Measurements from ENCODE around the gene CBY2. TPM values are rescaled to one million over a fixed set of nuclear protein-coding genes. Genes with fewer than 3 reads are reported as not detected.
"Not testable (repeated sequence)": the region's sequence is repeated elsewhere in the genome, so short reads cannot be mapped to it uniquely, and the experiment has no call there.

CBY2 gene
- total and polyA plus RNA-seq, 4 experiments from 2014 or later, result 0.61 to 0.64 (median 0.61) TPM; not detected in 1

- peak in 3 of 5 donors; percentile 11 to 17 (median 12) for DNase-seq
- intact Hi-C loops (cut with micrococcal nuclease); H3K4me1 ChIP-seq (ENCODE audit: insufficient read depth, low read length); H3K36me3 ChIP-seq (ENCODE audit: insufficient read depth, low read length); H3K27ac ChIP-seq (ENCODE audit: low read depth, low read length); H3K4me3 ChIP-seq (ENCODE audit: low read length in 2 of 2); H3K36me3 Mint-ChIP-seq; H3K27me3 Mint-ChIP-seq; H3K9me3 ChIP-seq (ENCODE audit: control insufficient read depth in 1 of 2, low read length in 2 of 2); H3K27me3 ChIP-seq (ENCODE audit: insufficient read depth, low read length); H3K9me3 Mint-ChIP-seq: not testable (repeated sequence)
- peaks cover 3 to 18% (median 8%) of the 10 kb centered on the region in 4 donors for H3K4me1 Mint-ChIP-seq
- ChIA-PET POLR2A (ENCODE audit: partially characterized antibody) (interaction anchor here (1.3 kb wide), 1 partner anchor 14 kb away, joined by 6 read pairs; no protein-coding TSS in a partner anchor), CTCF (ENCODE audit: partially characterized antibody) (interaction anchor here (1.4 kb wide), 1 partner anchor 15 kb away, joined by 5 read pairs; no protein-coding TSS in a partner anchor)
- H3K27ac Mint-ChIP-seq, result peak overlapping the region in 6 of 7 donors; percentile 8 to 86 (median 74)
- peak overlapping the region; percentile 41 to 62 (median 48) for H3K4me3 Mint-ChIP-seq
Measured at GRCh38 chr13:45669626-45670025, 32.5 kb upstream of the CBY2 start.

GRCh38 chr13:45670189-45670885 lies 31.8 kb upstream of the CBY2 start:
- peaks cover 9% of the 10 kb centered on the region for H3K4me1 ChIP-seq (ENCODE audit: insufficient read depth, low read length)
- Mint-ChIP-seq H3K36me3 (no peaks in the 10 kb centered on the region), H3K27me3 (peaks cover 0 to 2% of the 10 kb centered on the region in 2 donors), H3K4me3 (peak overlapping the region in 6 of 8 donors; percentile 41 to 62 (median 55)), H3K9me3 (peaks cover 0 to 8% (median 3%) of the 10 kb centered on the region in 8 donors), H3K4me1 (peaks cover 3 to 18% (median 8%) of the 10 kb centered on the region in 4 donors), H3K27ac (peak overlapping the region; percentile 6 to 86 (median 72))
- H3K36me3 ChIP-seq (ENCODE audit: insufficient read depth, low read length), result no peaks in the 10 kb centered on the region
- H3K4me3 ChIP-seq (ENCODE audit: low read length in 2 of 2), result no peak overlapping the region
- DNase-seq, result no peak
- no peak overlapping the region for H3K27ac ChIP-seq (ENCODE audit: low read depth, low read length)
- H3K27me3 ChIP-seq (ENCODE audit: insufficient read depth, low read length), result no peaks in the 10 kb centered on the region
- CTCF ChIA-PET (ENCODE audit: partially characterized antibody), result interaction anchor here (0.7 to 1.4 kb wide), 2 partner anchors 12 to 14 kb away, joined by 4 to 5 read pairs; no protein-coding TSS in a partner anchor
- POLR2A ChIA-PET (ENCODE audit: partially characterized antibody), result interaction anchor here (1.3 kb wide), 1 partner anchor 13 kb away, joined by 6 read pairs; no protein-coding TSS in a partner anchor
- no peaks in the 10 kb centered on the region for H3K9me3 ChIP-seq (ENCODE audit: control insufficient read depth in 1 of 2, low read length in 2 of 2)
- intact Hi-C loops (cut with micrococcal nuclease), result no loop called here

- Mint-ChIP-seq H3K27ac (no peak overlapping the region), H3K4me1 (peaks cover 3 to 6% (median 5%) of the 10 kb centered on the region in 4 donors), H3K9me3 (peaks cover 0 to 3% (median under 1%) of the 10 kb centered on the region in 8 donors), H3K36me3 (no peaks in the 10 kb centered on the region), H3K27me3 (no peaks in the 10 kb centered on the region), H3K4me3 (no peak overlapping the region)
- H3K9me3 ChIP-seq (ENCODE audit: control insufficient read depth in 1 of 2, low read length in 2 of 2), result no peaks in the 10 kb centered on the region
- CTCF ChIA-PET (ENCODE audit: partially characterized antibody), result no interaction called here
- H3K36me3 ChIP-seq (ENCODE audit: insufficient read depth, low read length), result no peaks in the 10 kb centered on the region
- no peak for DNase-seq
- H3K4me3 ChIP-seq (ENCODE audit: low read length in 2 of 2), result no peak overlapping the region
- no peak overlapping the region for H3K27ac ChIP-seq (ENCODE audit: low read depth, low read length)
- intact Hi-C loops (cut with micrococcal nuclease), result no loop called here
- H3K27me3 ChIP-seq (ENCODE audit: insufficient read depth, low read length), result no peaks in the 10 kb centered on the region
- POLR2A ChIA-PET (ENCODE audit: partially characterized antibody), result no interaction called here
- peaks cover 9% of the 10 kb centered on the region for H3K4me1 ChIP-seq (ENCODE audit: insufficient read depth, low read length)
Measured at GRCh38 chr13:45674908-45675307, 27.2 kb upstream of the CBY2 start.

GRCh38 chr13:45678282-45678681 lies 23.8 kb upstream of the CBY2 start:
- DNase-seq, result no peak
- Histone ChIP-seq H3K4me3 (ENCODE audit: low read length in 2 of 2) (no peak overlapping the region), H3K4me1 (ENCODE audit: insufficient read depth, low read length) (no peaks in the 10 kb centered on the region), H3K27ac (ENCODE audit: low read depth, low read length) (no peak overlapping the region), H3K27me3 (ENCODE audit: insufficient read depth, low read length) (no peaks in the 10 kb centered on the region), H3K36me3 (ENCODE audit: insufficient read depth, low read length) (no peaks in the 10 kb centered on the region), H3K9me3 (ENCODE audit: control insufficient read depth in 1 of 2, low read length in 2 of 2) (no peaks in the 10 kb centered on the region)
- no peaks in the 10 kb centered on the region for H3K4me1 Mint-ChIP-seq
- H3K27me3 Mint-ChIP-seq, result no peaks in the 10 kb centered on the region
- POLR2A ChIA-PET (ENCODE audit: partially characterized antibody), result no interaction called here
- H3K27ac Mint-ChIP-seq, result no peak overlapping the region
- CTCF ChIA-PET (ENCODE audit: partially characterized antibody), result no interaction called here
- H3K4me3 Mint-ChIP-seq, result no peak overlapping the region
- H3K36me3 Mint-ChIP-seq, result no peaks in the 10 kb centered on the region
- H3K9me3 Mint-ChIP-seq, result no peaks in the 10 kb centered on the region
- intact Hi-C loops (cut with micrococcal nuclease), result no loop called here

- intact Hi-C loops (cut with micrococcal nuclease), result no loop called here
Measured at GRCh38 chr13:45681113-45681512, 21.0 kb upstream of the CBY2 start.

GRCh38 chr13:45682494-45683008 lies 19.6 kb upstream of the CBY2 start:
- CTCF ChIA-PET (ENCODE audit: partially characterized antibody), result interaction anchor here (1.1 to 3.3 kb wide), 2 partner anchors 12 to 59 kb away, joined by 4 to 42 read pairs; no protein-coding TSS in a partner anchor
- H3K36me3 Mint-ChIP-seq, result no peaks in the 10 kb centered on the region
- H3K9me3 ChIP-seq (ENCODE audit: control insufficient read depth in 1 of 2, low read length in 2 of 2), result no peaks in the 10 kb centered on the region

More at GRCh38 chr13:45681113-45681512, 21.0 kb upstream of the CBY2 start:
- ChIA-PET CTCF (ENCODE audit: partially characterized antibody) (no interaction called here), POLR2A (ENCODE audit: partially characterized antibody) (no interaction called here)
- H3K27me3 Mint-ChIP-seq, result no peaks in the 10 kb centered on the region
- no peaks in the 10 kb centered on the region for H3K27me3 ChIP-seq (ENCODE audit: insufficient read depth, low read length)
- no peaks in the 10 kb centered on the region for H3K9me3 Mint-ChIP-seq
- H3K27ac ChIP-seq (ENCODE audit: low read depth, low read length), result no peak overlapping the region
- H3K36me3 Mint-ChIP-seq, result no peaks in the 10 kb centered on the region
- no peak overlapping the region for H3K4me3 Mint-ChIP-seq
- H3K27ac Mint-ChIP-seq, result no peak overlapping the region
- H3K4me1 ChIP-seq (ENCODE audit: insufficient read depth, low read length), result no peaks in the 10 kb centered on the region
- no peaks in the 10 kb centered on the region for H3K36me3 ChIP-seq (ENCODE audit: insufficient read depth, low read length)
- no peak for DNase-seq
- H3K9me3 ChIP-seq (ENCODE audit: control insufficient read depth in 1 of 2, low read length in 2 of 2), result no peaks in the 10 kb centered on the region
- peaks cover 0 to 6% (median 2%) of the 10 kb centered on the region in 4 donors for H3K4me1 Mint-ChIP-seq
- no peak overlapping the region for H3K4me3 ChIP-seq (ENCODE audit: low read length in 2 of 2)

GRCh38 chr13:45683701-45684100 lies 18.4 kb upstream of the CBY2 start:
- no peaks in the 10 kb centered on the region for H3K4me1 ChIP-seq (ENCODE audit: insufficient read depth, low read length)
- ChIA-PET POLR2A (ENCODE audit: partially characterized antibody) (interaction anchor here (1.8 to 1.9 kb wide), 2 partner anchors 13 to 60 kb away, joined by 6 read pairs; no protein-coding TSS in a partner anchor), CTCF (ENCODE audit: partially characterized antibody) (interaction anchor here (0.7 to 3.3 kb wide), 7 partner anchors 9 to 60 kb away, joined by 3 to 42 read pairs (median 4); no protein-coding TSS in a partner anchor)
- no peak overlapping the region for H3K4me3 ChIP-seq (ENCODE audit: low read length in 2 of 2)
- H3K4me3 Mint-ChIP-seq, result peak overlapping the region in 1 of 8 donors; percentile 25
- H3K27ac Mint-ChIP-seq, result no peak overlapping the region
- no peaks in the 10 kb centered on the region for H3K9me3 Mint-ChIP-seq
- peak in 1 of 5 donors; percentile 2 for DNase-seq
- H3K27me3 ChIP-seq (ENCODE audit: insufficient read depth, low read length), result no peaks in the 10 kb centered on the region
- H3K27ac ChIP-seq (ENCODE audit: low read depth, low read length), result no peak overlapping the region
- intact Hi-C loops (cut with micrococcal nuclease), result loop anchor here (1.0 kb wide), 1 partner anchor 60 kb away; no protein-coding TSS in a partner anchor
- H3K4me1 Mint-ChIP-seq, result peaks cover 0 to 6% (median 2%) of the 10 kb centered on the region in 4 donors
- H3K36me3 Mint-ChIP-seq, result no peaks in the 10 kb centered on the region
- no peaks in the 10 kb centered on the region for H3K27me3 Mint-ChIP-seq
- H3K36me3 ChIP-seq (ENCODE audit: insufficient read depth, low read length), result no peaks in the 10 kb centered on the region
- no peaks in the 10 kb centered on the region for H3K9me3 ChIP-seq (ENCODE audit: control insufficient read depth in 1 of 2, low read length in 2 of 2)

More at GRCh38 chr13:45682494-45683008, 19.6 kb upstream of the CBY2 start:
- Mint-ChIP-seq H3K4me3 (no peak overlapping the region), H3K9me3 (no peaks in the 10 kb centered on the region), H3K4me1 (peaks cover 0 to 6% (median 2%) of the 10 kb centered on the region in 4 donors), H3K27me3 (no peaks in the 10 kb centered on the region), H3K27ac (no peak overlapping the region)
- POLR2A ChIA-PET (ENCODE audit: partially characterized antibody), result interaction anchor here (1.9 kb wide), 1 partner anchor 59 kb away, joined by 6 read pairs; no protein-coding TSS in a partner anchor
- Histone ChIP-seq H3K27me3 (ENCODE audit: insufficient read depth, low read length) (no peaks in the 10 kb centered on the region), H3K36me3 (ENCODE audit: insufficient read depth, low read length) (no peaks in the 10 kb centered on the region), H3K4me1 (ENCODE audit: insufficient read depth, low read length) (no peaks in the 10 kb centered on the region), H3K4me3 (ENCODE audit: low read length in 2 of 2) (no peak overlapping the region), H3K27ac (ENCODE audit: low read depth, low read length) (no peak overlapping the region)
- intact Hi-C loops (cut with micrococcal nuclease), result loop anchor here (1.0 kb wide), 1 partner anchor 59 kb away; no protein-coding TSS in a partner anchor
- no peak for DNase-seq

All from CD4-positive, alpha-beta memory T cell (primary cell).